GM12872 (cell line): ENCODE results near the gene SLC47A2.

Experiments used
- CTCF ChIP-seq: IDR thresholded peaks from 3 replicates; pipeline ENCODE4 v1.5.1; 2011; ENCODE audit warnings: low read depth, mild to moderate bottlenecking, low read length, moderate library complexity; ENCODE audit not compliant: insufficient read depth

Gene SLC47A2

DNA sequence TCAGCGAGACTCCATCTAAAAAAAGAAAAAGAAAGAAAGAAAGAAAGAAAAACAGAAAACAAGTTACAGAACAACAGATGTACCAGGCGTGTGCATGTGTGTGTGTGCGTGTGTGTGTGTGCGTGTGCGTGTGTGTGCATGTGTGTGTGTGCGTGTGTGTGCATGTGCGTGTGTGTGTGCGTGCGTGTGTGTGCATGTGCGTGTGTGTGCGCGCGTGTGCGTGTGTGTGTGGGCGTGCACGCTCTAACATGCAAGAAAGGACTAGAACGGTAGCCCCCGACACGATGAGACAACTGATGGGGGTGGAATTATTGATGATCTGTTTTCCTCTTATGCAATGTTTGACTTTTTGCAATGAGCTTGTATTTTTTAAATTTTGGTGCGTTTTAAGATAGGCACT is 30.1 kb upstream of the SLC47A2 start:
- no peak for TF ChIP-seq CTCF

DNA sequence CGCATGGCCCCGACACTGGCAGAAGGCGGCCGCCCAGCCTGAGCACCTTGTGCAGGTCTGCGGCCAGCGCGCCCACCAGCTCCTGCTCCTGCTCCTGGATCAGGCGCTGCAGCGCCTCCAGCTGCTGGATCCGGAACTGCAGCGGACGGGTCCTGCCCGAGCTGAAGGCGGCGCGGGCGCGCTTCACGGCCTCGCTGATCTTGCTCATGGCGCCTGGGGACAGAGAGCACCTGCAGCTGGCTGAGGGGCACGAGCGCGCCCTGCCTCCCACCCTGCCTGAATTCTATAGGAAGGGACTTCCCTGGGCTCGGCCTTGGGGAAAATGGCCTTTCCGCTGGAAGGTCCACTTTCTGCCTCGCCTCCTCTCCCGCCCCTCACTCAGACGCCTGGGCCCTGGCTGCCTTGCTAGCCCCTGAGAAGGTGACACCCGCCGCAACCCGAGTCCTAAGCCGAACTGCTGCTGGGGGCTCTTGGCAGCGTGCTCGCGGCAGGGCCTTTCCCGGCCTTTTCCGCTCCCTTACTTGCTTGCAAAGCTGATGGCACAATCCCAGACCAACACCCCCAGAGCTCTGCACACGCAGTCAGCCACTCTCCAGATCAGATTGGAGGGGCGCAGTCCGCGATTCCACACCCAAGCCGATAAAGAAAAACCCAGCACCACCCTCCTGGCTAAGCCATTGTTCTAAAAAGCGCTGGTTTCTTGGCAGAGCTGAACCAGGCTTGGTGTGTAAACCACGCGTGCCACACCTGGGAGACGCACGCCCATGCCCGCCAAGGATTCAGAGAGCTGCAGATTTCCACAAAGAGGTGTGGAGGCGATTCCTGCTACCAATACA is 28.8 kb upstream of the SLC47A2 start:
- TF ChIP-seq CTCF: peak; percentile 96

- TF ChIP-seq CTCF: no peak
Observed at GRCh38 chr17:19744492-19744891, 28.1 kb upstream of the SLC47A2 start.

DNA sequence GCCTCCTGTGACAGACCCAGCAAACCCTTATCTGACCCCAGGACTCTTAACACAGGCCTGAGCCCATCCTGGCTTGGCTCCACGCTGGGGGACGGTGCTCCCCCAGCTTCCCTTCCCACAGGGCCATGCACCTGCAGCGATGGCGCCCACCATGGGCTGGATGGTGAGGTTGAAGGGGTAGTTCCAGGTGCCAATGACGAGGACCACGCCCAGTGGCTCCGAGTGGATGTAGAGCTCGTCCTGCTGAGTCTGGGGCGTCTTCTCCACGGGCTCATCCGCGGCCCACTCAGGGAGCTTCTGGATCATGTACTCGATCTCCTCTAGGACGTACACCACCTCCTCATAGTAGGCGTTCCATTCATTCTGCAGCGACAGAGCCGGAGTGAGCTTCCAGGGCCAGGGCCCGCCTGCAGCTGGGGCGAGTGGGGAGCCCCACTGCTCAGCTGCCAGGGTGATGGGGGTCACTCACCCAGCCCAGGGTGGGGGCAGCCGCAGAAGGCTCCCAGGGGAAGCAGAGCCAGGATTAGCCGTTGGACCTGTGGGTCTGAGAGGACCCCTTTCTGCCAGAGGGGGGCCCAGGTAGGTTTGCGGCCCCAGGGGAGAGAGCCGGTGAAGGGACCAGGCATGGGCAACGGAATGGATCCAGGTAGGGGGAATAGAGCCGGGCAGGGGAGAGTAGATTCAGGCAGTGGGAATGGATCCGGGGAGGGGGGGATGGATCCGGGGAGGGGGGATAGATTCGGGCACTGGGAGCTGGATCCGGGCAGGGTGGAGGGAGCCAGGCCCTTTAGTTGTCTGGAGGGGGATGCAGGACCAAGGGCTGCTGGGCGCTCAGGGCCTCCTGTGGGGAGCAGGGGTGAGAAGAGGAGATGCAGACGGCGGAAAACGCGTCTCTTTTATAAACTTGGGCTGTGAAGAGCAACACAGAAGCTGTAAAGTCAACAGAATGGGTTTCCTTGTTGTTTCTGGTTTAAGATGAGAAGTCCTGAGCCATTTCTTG is 27.0 kb upstream of the SLC47A2 start:
- no peak for TF ChIP-seq CTCF

DNA sequence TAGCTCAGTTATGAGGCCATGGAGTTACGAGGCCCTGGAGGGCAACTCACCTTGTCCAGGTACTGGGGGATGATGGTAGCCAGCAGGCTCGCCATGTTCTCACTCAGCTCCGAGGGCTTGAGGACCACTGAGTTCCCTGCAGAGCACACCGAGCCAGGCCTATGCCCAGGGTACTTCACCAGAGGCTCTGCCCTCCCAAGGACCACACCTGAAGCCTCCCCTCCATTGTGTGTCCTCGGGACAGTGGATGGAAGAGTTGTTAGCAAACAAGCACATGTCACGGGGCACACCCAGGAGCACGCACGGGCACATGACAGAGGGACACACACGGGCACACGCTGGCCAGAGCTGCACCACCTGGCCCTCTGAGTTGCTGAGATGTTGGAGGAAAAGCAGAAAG is 26.1 kb upstream of the SLC47A2 start:
- no peak for TF ChIP-seq CTCF

- no peak for TF ChIP-seq CTCF
Observed at GRCh38 chr17:19741832-19742457, 25.6 kb upstream of the SLC47A2 start.

DNA sequence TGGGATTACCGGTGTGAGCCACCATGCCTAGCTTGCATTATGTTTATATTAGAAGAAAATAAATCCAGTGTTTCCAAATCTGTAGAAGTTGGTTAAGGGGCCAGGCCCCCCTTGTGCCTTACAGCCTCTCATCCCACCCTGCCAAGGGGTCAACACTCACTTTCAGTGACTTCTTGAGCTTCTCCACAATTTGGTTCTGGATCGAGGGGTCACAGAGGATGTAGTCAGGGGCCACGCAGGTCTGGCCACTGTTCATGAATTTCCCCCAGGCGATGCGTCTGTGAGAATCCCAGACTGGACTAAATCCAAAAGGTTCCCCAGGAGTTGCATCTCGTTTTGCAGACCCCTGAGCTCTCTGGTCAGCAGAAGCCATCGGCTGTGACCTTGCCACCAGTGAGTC is 24.5 kb upstream of the SLC47A2 start:
- TF ChIP-seq CTCF: no peak
